Activated CD8-positive, alpha-beta memory T cell treated with anti-CD3 and anti-CD28 coated beads for 24 hours (primary cell): ENCODE measurements around the gene ISLR.

ENCODE experiments used
- DNase-seq: peaks from one replicate; pipeline ENCODE4 v3.0.0-alpha.2; 2020

Gene ISLR

GRCh38 chr15:74216949-74217348, 43.4 kb downstream of the ISLR start:
- no peak for DNase-seq

GRCh38 chr15:74217907-74218885, 44.7 kb downstream of the ISLR start:
- no peak for DNase-seq

DNA sequence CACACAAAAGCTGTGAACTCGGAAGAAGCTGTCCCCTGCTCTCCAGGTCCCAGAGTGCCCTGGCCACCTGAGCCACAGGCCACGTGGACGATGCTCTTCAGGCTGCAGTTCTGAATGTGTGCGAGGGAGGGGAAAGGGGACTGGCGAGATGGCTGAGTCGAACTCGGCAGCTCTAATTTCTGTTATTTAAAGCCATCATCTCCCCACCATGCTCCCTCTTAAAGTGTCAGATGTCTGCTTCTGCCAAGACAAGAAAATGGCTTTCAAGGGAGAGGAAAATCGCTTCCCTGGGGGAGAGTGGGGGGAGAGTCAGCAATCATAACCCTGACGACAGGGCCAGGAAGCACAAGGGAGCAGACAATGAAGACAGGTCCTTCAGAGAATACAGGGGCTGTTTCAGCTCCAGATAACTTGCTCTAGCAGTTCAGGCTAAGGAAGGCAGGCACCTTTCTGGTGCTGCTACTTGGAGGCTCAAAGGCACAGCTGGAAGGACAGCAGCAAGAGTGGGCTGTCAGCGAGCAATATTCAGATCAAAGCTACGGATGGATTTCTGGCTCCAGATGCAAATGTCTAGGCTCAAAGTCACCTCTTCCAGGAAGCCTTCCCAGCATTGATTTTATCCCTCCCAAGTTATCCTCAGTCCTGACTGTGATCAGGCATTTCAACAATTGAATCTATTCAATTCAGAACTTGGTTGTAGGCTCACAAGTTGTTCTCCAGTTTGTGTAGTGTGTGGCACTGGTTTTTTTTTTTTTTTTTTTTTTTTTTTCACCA, 47.2 kb downstream of the ISLR start:
- no peak for DNase-seq

DNA sequence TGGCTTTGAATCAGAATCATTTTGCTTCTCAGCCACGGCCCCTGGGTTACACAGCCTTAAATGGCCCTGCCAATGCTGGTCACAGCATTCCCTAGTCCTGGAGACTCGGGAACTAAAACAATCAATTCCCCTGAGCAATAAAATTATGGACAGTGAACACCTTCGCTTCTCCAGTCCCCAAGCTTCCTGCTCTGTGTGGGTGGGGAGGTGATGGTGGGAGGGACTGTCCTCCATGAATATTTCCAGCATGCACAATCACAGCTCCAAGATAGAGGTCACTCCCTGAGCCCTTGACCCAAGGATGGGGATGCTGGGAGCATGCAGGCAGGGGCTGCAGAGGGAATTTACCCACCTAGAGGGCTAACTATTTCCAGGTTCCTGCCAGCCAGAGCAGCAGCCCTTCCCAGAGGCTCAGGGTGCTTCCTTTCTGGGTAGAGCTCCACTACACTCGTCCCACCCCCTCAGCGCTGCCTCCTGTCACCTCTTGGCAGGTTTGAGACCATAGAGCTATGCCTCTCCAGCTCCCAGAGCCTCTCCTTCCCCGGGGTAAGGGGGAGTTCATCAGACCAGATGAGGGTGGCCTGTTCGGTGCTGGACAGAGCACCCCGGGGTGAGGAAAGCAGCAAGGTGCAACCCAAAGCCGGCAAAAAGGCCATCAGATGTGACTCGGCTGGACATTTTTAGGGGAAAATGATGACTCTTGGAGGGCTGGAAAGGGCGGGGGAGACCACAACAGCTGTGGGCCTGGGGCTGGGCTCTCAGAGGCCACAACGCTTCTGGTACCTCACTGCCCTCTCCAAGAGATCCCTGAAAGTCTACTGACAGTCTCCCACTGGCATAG, 48.1 kb downstream of the ISLR start:
- no peak for DNase-seq

- DNase-seq: no peak
Measured at GRCh38 chr15:74222240-74223119, 49.0 kb downstream of the ISLR start.

DNA sequence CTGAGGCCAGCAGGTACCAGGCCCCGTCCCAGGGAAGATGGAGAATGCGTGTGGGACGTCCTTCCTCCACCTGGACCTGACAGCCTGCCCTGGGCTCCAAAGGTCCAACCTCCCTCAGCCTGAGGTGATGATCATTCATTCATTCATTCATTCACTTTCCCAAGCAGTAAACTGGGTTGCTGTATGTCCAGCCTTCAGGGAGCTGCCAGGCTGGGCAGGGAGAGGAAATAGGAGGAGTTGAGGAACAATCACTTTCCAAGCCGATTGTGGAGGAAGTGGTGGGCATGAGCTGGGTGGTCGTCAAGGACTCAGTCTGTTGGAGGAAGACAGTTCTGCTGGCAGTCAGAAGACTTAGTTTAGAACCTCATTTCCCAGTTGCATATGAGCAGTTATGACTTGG, 52.4 kb downstream of the ISLR start:
- DNase-seq: no peak
